Sciatic nerve (tissue), 2 donors: ENCODE measurements around the gene ABHD6. TPM values are rescaled to one million over a fixed set of nuclear protein-coding genes. Genes with fewer than 3 reads are reported as not detected.
"Not testable (repeated sequence)": the region's sequence is repeated elsewhere in the genome, so short reads cannot be mapped to it uniquely, and the experiment has no call there.

ENCODE experiments used
- ATAC-seq: fragments of 200-7000 bp; cut with Tn5 transposase; one replicate; pipeline ENCODE4 v1.9.1; 2020; ENCODE audit warnings: mild to moderate bottlenecking, moderate library complexity
- DNase-seq: peaks from one replicate; pipeline ENCODE4 v3.0.0-alpha.2; 2020; ENCODE audit warnings: low spot score
- intact Hi-C: fragments of 100-400 bp; cut with DNase I; formaldehyde crosslinking; loops from one replicate; pipeline ENCODE4 v1.14.2; 2022
- total RNA-seq: library from RNA; stranded (reverse); fragmentation: NEBNext Ultra II Directional; extraction: Animal tissue kit (Norgen Biotek cat#: 25700); gene quantifications from one replicate; pipeline ENCODE4 v1.2.1, GENCODE V29; 2021
- donor health status: DM: no; HTN: no; CAD: no.
- donor health status: DM: no; HTN: no; CAD: no.

Gene ABHD6
- total RNA-seq, 1 donor from 2014 or later = 14.0 TPM

GRCh38 chr3:58261954-58262666, 24.5 kb downstream of the ABHD6 start:
- intact Hi-C loops = no loop called here
- DNase-seq = no peak
- ATAC-seq = no peak

- intact Hi-C loops = no loop called here
- ATAC-seq = no peak
- DNase-seq = no peak
Observed at GRCh38 chr3:58266577-58266976, 29.0 kb downstream of the ABHD6 start.

- intact Hi-C loops, DNase-seq, ATAC-seq: not testable (repeated sequence)
Observed at GRCh38 chr3:58267543-58267942, 30.0 kb downstream of the ABHD6 start.

- DNase-seq = no peak
- ATAC-seq = no peak
- intact Hi-C loops = no loop called here
Observed at GRCh38 chr3:58269356-58269755, 31.8 kb downstream of the ABHD6 start.

GRCh38 chr3:58270485-58270884, 32.9 kb downstream of the ABHD6 start:
- DNase-seq = no peak
- ATAC-seq = no peak
- intact Hi-C loops = no loop called here

- DNase-seq (no peak), ATAC-seq (no peak)
- intact Hi-C loops = no loop called here
Observed at GRCh38 chr3:58271901-58272501, 34.4 kb downstream of the ABHD6 start.

- intact Hi-C loops = no loop called here
- no peak for ATAC-seq
- DNase-seq = no peak
Observed at GRCh38 chr3:58272891-58273290, 35.3 kb downstream of the ABHD6 start.

- intact Hi-C loops, ATAC-seq, DNase-seq: not testable (repeated sequence)
Observed at GRCh38 chr3:58273362-58273761, 35.8 kb downstream of the ABHD6 start.

- ATAC-seq (peak; percentile 15), DNase-seq (no peak)
- intact Hi-C loops = no loop called here
Observed at GRCh38 chr3:58274027-58274614, 36.5 kb downstream of the ABHD6 start.

GRCh38 chr3:58281069-58281468, 43.5 kb downstream of the ABHD6 start:
- DNase-seq (no peak), ATAC-seq (no peak)
- intact Hi-C loops = no loop called here

GRCh38 chr3:58285334-58285733, 47.7 kb downstream of the ABHD6 start:
- no peak for ATAC-seq
- intact Hi-C loops = no loop called here
- no peak for DNase-seq

- ATAC-seq (no peak), DNase-seq (no peak)
- intact Hi-C loops = no loop called here
Observed at GRCh38 chr3:58287354-58287753, 49.8 kb downstream of the ABHD6 start.

- DNase-seq (no peak), ATAC-seq (no peak)
- intact Hi-C loops = no loop called here
Observed at GRCh38 chr3:58288011-58288728, 50.6 kb downstream of the ABHD6 start.

- intact Hi-C loops, ATAC-seq, DNase-seq: not testable (repeated sequence)
Observed at GRCh38 chr3:58288964-58289613, 51.5 kb downstream of the ABHD6 start.

- intact Hi-C loops = loop anchor here (5.0 kb wide), 1 partner anchor 843 kb away; no protein-coding TSS in a partner anchor
- ATAC-seq, DNase-seq: not testable (repeated sequence)
Observed at GRCh38 chr3:58290446-58290845, 52.9 kb downstream of the ABHD6 start.

GRCh38 chr3:58291671-58292338, 54.2 kb downstream of the ABHD6 start:
- intact Hi-C loops = loop anchor here (5.0 kb wide), 1 partner anchor 845 kb away; no protein-coding TSS in a partner anchor
- DNase-seq (no peak), ATAC-seq (no peak)

GRCh38 chr3:58292866-58293265, 55.3 kb downstream of the ABHD6 start:
- ATAC-seq = no peak
- DNase-seq = no peak
- intact Hi-C loops = loop anchor here (5.0 kb wide), 1 partner anchor 846 kb away; no protein-coding TSS in a partner anchor

- intact Hi-C loops = loop anchor here (5.0 kb wide), 1 partner anchor 846 kb away; no protein-coding TSS in a partner anchor
- DNase-seq (no peak), ATAC-seq (no peak)
Observed at GRCh38 chr3:58293516-58293915, 55.9 kb downstream of the ABHD6 start.
